HepG2 (cell line): Measurements from ENCODE around the gene BHLHE41. TPM values are rescaled to one million over a fixed set of nuclear protein-coding genes. Genes with fewer than 3 reads are reported as not detected.

Experiments
- ATAC-seq: fragments of 200-7000 bp; cut with Tn5 transposase; 3 replicates; pipeline ENCODE4 v1.9.1; 2020; ENCODE audit warnings: mild to moderate bottlenecking, moderate library complexity
- BruUV-seq: library from RNA; stranded (reverse); fragments of 400-500 nt; replicated peaks from 2 replicates; lab custom pipeline; 2021; lab: Mats Ljungman, UMichigan
- CTCF ChIA-PET: fragments of 300-600 bp; formaldehyde crosslinking; extraction: SDS; loops from one replicate; lab custom pipeline; 2021; ENCODE audit warnings: low total read pairs, inconsistent platforms, low intra/inter-chr PET ratio; lab: Yijun Ruan, JAX
- POLR2A ChIA-PET: fragments of 350-600 bp; sonication (Branson Sonifier 250); formaldehyde crosslinking; loops from one replicate; lab custom pipeline; 2020; ENCODE audit warnings: antibody characterized with exemption, inconsistent platforms; lab: Yijun Ruan, JAX
- DNase-seq: peaks from one replicate; pipeline ENCODE4 v3.0.0-alpha.2; 2015; ENCODE audit warnings: low spot score
- FAIRE-seq: peaks from 3 replicates; lab custom pipeline; 2011; peaks lifted over from hg19 to GRCh38; lab: Jason Lieb, UNC
- H2AFZ ChIP-seq: one replicate; pipeline ENCODE4 v1.6.1; 2011; ENCODE audit warnings: low read length, inconsistent platforms
- H3K27ac ChIP-seq: fragments of 300-600 bp; 3 replicates; pipeline ENCODE4 v1.8.0; 2011; ENCODE audit warnings: mixed run types, mild to moderate bottlenecking, mixed read lengths, low read length, inconsistent platforms; ENCODE audit not compliant: insufficient read depth; ENCODE audit errors: extremely low read length
- H3K27me3 ChIP-seq, 2 experiments: fragments of 200-600 bp in 1 of 2; 2 replicates in 1 of 2; 3 replicates in 1 of 2; pipeline versions ENCODE4 v1.6.0 to v1.8.0; 2011; ENCODE audit warnings: low read length in 2 of 2, mild to moderate bottlenecking in 2 of 2, moderate library complexity in 2 of 2, inconsistent platforms in 1 of 2; ENCODE audit not compliant: insufficient read depth in 2 of 2, control insufficient read depth in 1 of 2
- H3K36me3 ChIP-seq, 2 experiments: fragments of 200-600 bp in 1 of 2; replicated peaks in 1 of 2; 2 replicates in 1 of 2; 3 replicates in 1 of 2; pipeline versions ENCODE4 v1.5.1 to v1.8.0; 2011; ENCODE audit warnings: low read length in 2 of 2, inconsistent platforms in 1 of 2; ENCODE audit not compliant: insufficient read depth in 2 of 2, control insufficient read depth in 1 of 2
- H3K4me1 ChIP-seq: 2 replicates; pipeline ENCODE4 v1.5.1; 2012; ENCODE audit warnings: low read length, inconsistent platforms; ENCODE audit not compliant: insufficient read depth
- H3K4me2 ChIP-seq: 2 replicates; pipeline ENCODE4 v1.6.0; 2011; ENCODE audit warnings: low read depth, low read length, inconsistent platforms
- H3K4me3 ChIP-seq, 3 experiments: fragments of 200-600 bp in 1 of 3; sonication (generic), shearing (Covaris generic) in 1 of 3; replicated peaks in 1 of 3; 2 replicates each; pipeline ENCODE4 v1.5.1; 2011 to 2016; ENCODE audit warnings: low read length in 3 of 3, inconsistent platforms in 2 of 3, low read depth in 2 of 3, mild to moderate bottlenecking in 2 of 3, control low read depth in 1 of 3, mixed read lengths in 1 of 3; ENCODE audit not compliant: insufficient read depth in 1 of 3
- H3K79me2 ChIP-seq: one replicate; pipeline ENCODE4 v1.6.1; 2011; ENCODE audit warnings: low read length, inconsistent platforms; ENCODE audit not compliant: insufficient read depth
- H3K9ac ChIP-seq: 2 replicates; pipeline ENCODE4 v1.6.0; 2011; ENCODE audit warnings: mild to moderate bottlenecking, low read depth, low read length, inconsistent platforms; ENCODE audit not compliant: insufficient read depth
- H3K9me3 ChIP-seq: 2 replicates; pipeline ENCODE4 v1.5.1; 2012; ENCODE audit warnings: mild to moderate bottlenecking, low read length
- H4K20me1 ChIP-seq: 2 replicates; pipeline ENCODE4 v1.6.0; 2011; ENCODE audit warnings: inconsistent platforms, mild to moderate bottlenecking, low read length, moderate library complexity; ENCODE audit not compliant: insufficient read depth
- ATF1 ChIP-seq: IDR thresholded peaks from 2 replicates; pipeline ENCODE4 v1.6.1; 2016; ENCODE audit warnings: mild to moderate bottlenecking, control low read depth
- EZH2 ChIP-seq: conservative IDR thresholded peaks from 2 replicates; pipeline ENCODE4 v1.6.1; 2012; ENCODE audit warnings: mild to moderate bottlenecking, low read depth, low read length, moderate library complexity
- HMGA1 ChIP-seq: sonication (generic); formaldehyde crosslinking; conservative IDR thresholded peaks from 2 replicates; pipeline ENCODE4 v1.4.0; 2020; ENCODE audit warnings: missing genetic modification reagents
- HOXA7 ChIP-seq: sonication (generic); formaldehyde crosslinking; IDR thresholded peaks from 2 replicates; pipeline ENCODE4 v1.8.1; 2022; ENCODE audit warnings: mild to moderate bottlenecking, missing genetic modification reagents, moderate library complexity
- IKZF4 ChIP-seq: sonication (generic); formaldehyde crosslinking; IDR thresholded peaks from 2 replicates; pipeline ENCODE4 v1.5.1; 2020; ENCODE audit warnings: borderline replicate concordance, mild to moderate bottlenecking, low read depth, missing genetic modification reagents; ENCODE audit errors: not compliant biosample characterization
- PRDM10 ChIP-seq: sonication (generic); formaldehyde crosslinking; IDR thresholded peaks from 2 replicates; pipeline ENCODE4 v1.4.0; 2020; ENCODE audit warnings: low read depth, missing genetic modification reagents
- WGBS: methylation state at CpG from one replicate; pipeline ENCODE4 v1.1.6; 2017; ENCODE audit warnings: low lambda C conversion rate; 5-methylcytosine and 5-hydroxymethylcytosine counted together
- in situ Hi-C: cut with HindIII; loops from 2 replicates; pipeline ENCODE4 v1.10.0; 2017; ENCODE audit warnings: low pct_unique_long_range_greater_than_20kb; ENCODE audit not compliant: extremely low pct_ligation_motif_present
- intact Hi-C: fragments of 100-400 bp; cut with micrococcal nuclease; formaldehyde crosslinking; loops from one replicate; pipeline ENCODE4 v1.10.0; 2022; ENCODE audit not compliant: unreplicated experiment
- polyA plus RNA-seq, 8 experiments: library from polyadenylated mRNA; depleted of rRNA in 3 of 8; stranded (reverse) in 7 of 8; unstranded in 1 of 8; fragments of >200 nt; fragmentation: Illumina TruSeq in 4 of 8; extraction: Trizol in 4 of 8; gene quantifications; 2 replicates each; pipeline versions ENCODE4 v1.2.1 to v1.2.3, GENCODE V29; 2011 to 2016; ENCODE audit warnings: low read depth in 4 of 8, missing spikeins in 1 of 8, mixed read lengths in 1 of 8; ENCODE audit not compliant: insufficient read depth in 1 of 8
- total RNA-seq, 5 experiments: library from RNA; depleted of rRNA; stranded (reverse); fragments of >200 nt; fragmentation: Illumina TruSeq; extraction: Trizol; gene quantifications; 2 replicates each; pipeline ENCODE4 v1.2.3, GENCODE V29; 2016; ENCODE audit warnings: low read depth in 1 of 5
- TF ChIP-seq, protein P1 (sequence below): sonication (generic); formaldehyde crosslinking; IDR thresholded peaks from 2 replicates; pipeline ENCODE4 v1.4.0; 2020; ENCODE audit warnings: mild to moderate bottlenecking, missing genetic modification reagents, borderline replicate concordance

BHLHE41 gene
- total and polyA plus RNA-seq, 2 of the 13 experiments (the other 11 are each of a cell fraction or from before 2014, with no cell fraction given): 0.03 TPM; not detected in 1

DNA sequence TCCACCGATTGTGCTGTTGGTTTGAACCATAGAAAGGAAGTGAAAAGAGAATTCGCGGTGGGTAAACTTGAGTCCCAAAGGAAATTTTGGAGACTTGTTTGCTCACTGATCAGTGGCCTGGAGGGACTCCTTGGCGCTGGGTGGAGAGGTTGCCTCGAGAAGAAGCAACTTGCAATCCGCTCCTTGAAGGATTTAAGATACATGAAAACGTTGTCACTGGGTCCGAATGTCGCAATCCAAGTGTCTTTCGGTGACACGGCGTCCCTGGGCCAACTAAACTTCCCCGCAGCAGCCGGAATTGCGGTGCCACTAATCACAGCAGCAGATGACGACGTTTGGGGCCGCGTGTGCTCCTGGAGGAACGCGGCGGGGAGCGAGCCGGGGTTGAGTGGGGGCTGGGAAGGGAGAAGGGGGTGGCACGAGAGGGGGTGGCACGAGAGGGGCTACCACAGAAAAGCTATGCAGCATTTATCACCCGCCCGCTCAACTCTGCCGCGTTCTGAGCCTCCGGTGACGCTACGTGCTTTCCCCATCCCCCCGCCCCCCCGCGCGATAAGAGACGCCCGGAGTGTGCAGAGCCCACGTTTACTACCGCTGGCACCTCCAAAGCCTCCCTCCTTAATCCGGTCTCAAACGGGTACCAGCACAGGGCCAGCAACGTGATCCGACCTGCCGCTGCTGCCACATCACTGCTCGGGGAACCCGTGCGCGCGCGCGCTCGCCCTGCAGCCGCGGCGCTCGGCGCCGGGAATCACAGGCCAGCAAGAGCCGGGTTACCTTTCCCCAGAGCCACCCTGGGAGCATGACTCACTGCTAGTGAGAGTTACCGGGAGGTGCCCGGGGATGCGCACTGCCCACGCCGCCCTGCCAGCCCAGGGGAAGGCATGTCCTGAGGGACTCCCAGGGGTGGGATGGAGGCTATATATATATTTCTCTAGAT is 833 bp upstream of the BHLHE41 start:
- H3K36me3 ChIP-seq: no peaks in the 10 kb centered on the region
- ChIA-PET POLR2A (no interaction called here), CTCF (no interaction called here)
- H3K4me2 ChIP-seq: peak overlapping the region; percentile 80
- peak; percentile 36 for DNase-seq
- no peaks in the 10 kb centered on the region for H3K9me3 ChIP-seq
- 1% methylated on average over 26 of the region's 66 CpGs for WGBS
- peak overlapping the region; percentile 39 to 66 (median 54); a peak in 5 of 6 replicates for H3K4me3 ChIP-seq
- in situ Hi-C loops: loop anchor here (10.0 kb wide), 1 partner anchor 189 kb away; no protein-coding TSS in a partner anchor
- no peak overlapping the region for H2AFZ ChIP-seq
- H3K4me1 ChIP-seq: peaks cover 20% of the 10 kb centered on the region
- peaks cover 3% of the 10 kb centered on the region; the same call in 1 of the 2 replicates for H4K20me1 ChIP-seq
- intact Hi-C loops: no loop called here
- H3K9ac ChIP-seq: no peak overlapping the region
- FAIRE-seq: no peak
- H3K79me2 ChIP-seq: no peaks in the 10 kb centered on the region
- BruUV-seq: no TSS peak
- H3K27me3 ChIP-seq: peaks cover 21 to 80% of the 10 kb centered on the region in 2 experiments
- ATAC-seq: peak; percentile 83
- no peak overlapping the region for H3K27ac ChIP-seq
- TF ChIP-seq EZH2 (peak; percentile 84), ATF1 (no peak), PRDM10 (CRISPR knock-in tag) (no peak), HMGA1 (CRISPR knock-in tag) (no peak), HOXA7 (CRISPR knock-in tag) (no peak), IKZF4 (CRISPR knock-in tag) (no peak)
- TF ChIP-seq, protein P1, sequence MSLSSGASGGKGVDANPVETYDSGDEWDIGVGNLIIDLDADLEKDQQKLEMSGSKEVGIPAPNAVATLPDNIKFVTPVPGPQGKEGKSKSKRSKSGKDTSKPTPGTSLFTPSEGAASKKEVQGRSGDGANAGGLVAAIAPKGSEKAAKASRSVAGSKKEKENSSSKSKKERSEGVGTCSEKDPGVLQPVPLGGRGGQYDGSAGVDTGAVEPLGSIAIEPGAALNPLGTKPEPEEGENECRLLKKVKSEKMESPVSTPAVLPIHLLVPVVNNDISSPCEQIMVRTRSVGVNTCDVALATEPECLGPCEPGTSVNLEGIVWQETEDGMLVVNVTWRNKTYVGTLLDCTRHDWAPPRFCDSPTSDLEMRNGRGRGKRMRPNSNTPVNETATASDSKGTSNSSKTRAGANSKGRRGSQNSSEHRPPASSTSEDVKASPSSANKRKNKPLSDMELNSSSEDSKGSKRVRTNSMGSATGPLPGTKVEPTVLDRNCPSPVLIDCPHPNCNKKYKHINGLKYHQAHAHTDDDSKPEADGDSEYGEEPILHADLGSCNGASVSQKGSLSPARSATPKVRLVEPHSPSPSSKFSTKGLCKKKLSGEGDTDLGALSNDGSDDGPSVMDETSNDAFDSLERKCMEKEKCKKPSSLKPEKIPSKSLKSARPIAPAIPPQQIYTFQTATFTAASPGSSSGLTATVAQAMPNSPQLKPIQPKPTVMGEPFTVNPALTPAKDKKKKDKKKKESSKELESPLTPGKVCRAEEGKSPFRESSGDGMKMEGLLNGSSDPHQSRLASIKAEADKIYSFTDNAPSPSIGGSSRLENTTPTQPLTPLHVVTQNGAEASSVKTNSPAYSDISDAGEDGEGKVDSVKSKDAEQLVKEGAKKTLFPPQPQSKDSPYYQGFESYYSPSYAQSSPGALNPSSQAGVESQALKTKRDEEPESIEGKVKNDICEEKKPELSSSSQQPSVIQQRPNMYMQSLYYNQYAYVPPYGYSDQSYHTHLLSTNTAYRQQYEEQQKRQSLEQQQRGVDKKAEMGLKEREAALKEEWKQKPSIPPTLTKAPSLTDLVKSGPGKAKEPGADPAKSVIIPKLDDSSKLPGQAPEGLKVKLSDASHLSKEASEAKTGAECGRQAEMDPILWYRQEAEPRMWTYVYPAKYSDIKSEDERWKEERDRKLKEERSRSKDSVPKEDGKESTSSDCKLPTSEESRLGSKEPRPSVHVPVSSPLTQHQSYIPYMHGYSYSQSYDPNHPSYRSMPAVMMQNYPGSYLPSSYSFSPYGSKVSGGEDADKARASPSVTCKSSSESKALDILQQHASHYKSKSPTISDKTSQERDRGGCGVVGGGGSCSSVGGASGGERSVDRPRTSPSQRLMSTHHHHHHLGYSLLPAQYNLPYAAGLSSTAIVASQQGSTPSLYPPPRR (CRISPR knock-in tag): no peak
